ENCODE measurements around the gene CNTFR. TPM values are rescaled to one million over a fixed set of nuclear protein-coding genes. Genes with fewer than 3 reads are reported as not detected.

The CNTFR gene
- total RNA-seq, 1 donor from 2014 or later = 7.4 TPM

DNA sequence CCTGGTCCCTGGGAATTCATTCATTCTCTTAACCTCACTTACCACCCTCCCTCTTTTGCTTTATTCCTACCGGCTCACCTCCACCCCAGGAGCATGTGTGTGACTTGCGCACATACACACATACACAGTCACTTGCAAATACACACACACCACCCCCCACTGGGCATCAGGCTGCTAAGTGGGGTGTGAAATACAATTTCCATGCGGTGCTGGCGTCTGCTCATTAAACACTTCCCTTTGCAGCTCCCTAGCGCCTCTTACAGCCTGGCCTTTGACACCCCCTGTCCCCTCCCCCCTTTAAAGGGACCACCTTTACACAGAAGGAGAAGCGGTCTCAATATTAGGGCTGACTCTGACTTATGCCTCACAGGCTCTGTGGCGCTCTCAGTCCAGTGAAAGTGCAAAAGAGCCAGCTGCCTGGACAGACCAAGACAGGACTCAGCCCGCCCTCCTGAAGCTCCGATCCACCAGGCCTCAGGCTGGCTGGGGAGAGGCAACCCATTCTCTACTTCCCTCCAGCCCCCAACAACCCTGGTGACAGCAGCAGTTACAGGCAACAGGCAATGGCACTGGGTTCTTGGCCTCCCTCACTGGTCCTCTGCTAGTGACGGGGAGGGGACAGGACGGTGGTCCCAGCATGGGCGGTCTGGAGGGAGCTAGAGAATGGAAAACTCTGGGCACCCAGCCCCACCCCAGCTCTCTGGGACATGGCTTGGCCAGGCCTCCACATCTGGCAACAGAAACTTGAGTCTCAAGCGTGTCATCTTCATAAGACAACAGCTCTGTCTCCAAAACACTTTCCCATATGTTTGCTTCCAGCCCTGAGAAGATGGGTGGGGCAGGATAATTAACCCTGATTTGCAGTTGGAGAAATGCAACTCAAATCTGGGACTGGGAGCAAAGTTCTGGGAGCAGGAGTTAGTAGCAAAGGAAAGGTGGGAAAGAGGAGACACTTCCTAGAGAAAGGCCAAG lies 78.7 kb downstream of the CNTFR start:
- no peaks in the 10 kb centered on the region for H3K4me1 ChIP-seq (ENCODE audit: insufficient read depth, low read length)
- Mint-ChIP-seq H3K4me3 (ENCODE audit: unreplicated experiment) (no peak overlapping the region), H3K4me1 (ENCODE audit: low read depth, unreplicated experiment) (peaks cover 3% of the 10 kb centered on the region)

GRCh38 chr9:34508951-34509350 lies 80.6 kb downstream of the CNTFR start:
- Mint-ChIP-seq H3K27ac (ENCODE audit: unreplicated experiment) (no peak overlapping the region), H3K27me3 (ENCODE audit: low read depth, unreplicated experiment) (peaks cover 65% of the 10 kb centered on the region)
- H3K27me3 ChIP-seq (ENCODE audit: insufficient read depth, low read length) = peaks cover 16% of the 10 kb centered on the region

More for the DNA sequence above, 78.7 kb downstream of the CNTFR start:
- Histone ChIP-seq H3K36me3 (ENCODE audit: insufficient read depth, low read length) (no peaks in the 10 kb centered on the region), H3K4me3 (ENCODE audit: insufficient read depth, low read depth, low read length) (no peak overlapping the region), H3K79me2 (ENCODE audit: insufficient read depth, low read length) (no peaks in the 10 kb centered on the region), H3K9ac (ENCODE audit: low read length) (no peak overlapping the region), H3K4me2 (ENCODE audit: low read length) (no peak overlapping the region), H4K20me1 (ENCODE audit: insufficient read depth, low read length) (no peaks in the 10 kb centered on the region), H3K27me3 (ENCODE audit: insufficient read depth, low read length) (peaks cover 7% of the 10 kb centered on the region), H3K9me3 (ENCODE audit: insufficient read depth, low read depth, low read length) (no peaks in the 10 kb centered on the region), H2AFZ (ENCODE audit: low read depth, low read length) (no peak overlapping the region), H3K27ac (ENCODE audit: low read depth, low read length) (no peak overlapping the region)
- Mint-ChIP-seq H3K36me3 (ENCODE audit: low read depth, unreplicated experiment) (peaks cover 7% of the 10 kb centered on the region), H3K9me3 (ENCODE audit: unreplicated experiment) (peaks cover 3% of the 10 kb centered on the region), H3K27ac (ENCODE audit: unreplicated experiment) (no peak overlapping the region), H3K27me3 (ENCODE audit: low read depth, unreplicated experiment) (peaks cover 58% of the 10 kb centered on the region)
- FAIRE-seq (no peak), DNase-seq (ENCODE audit: low read depth) (no peak)
- TF ChIP-seq EZH2 (IDR thresholded peaks at IDR 0.05; ENCODE audit: insufficient read depth, low read length) = no peak
- TF ChIP-seq, protein P1, sequence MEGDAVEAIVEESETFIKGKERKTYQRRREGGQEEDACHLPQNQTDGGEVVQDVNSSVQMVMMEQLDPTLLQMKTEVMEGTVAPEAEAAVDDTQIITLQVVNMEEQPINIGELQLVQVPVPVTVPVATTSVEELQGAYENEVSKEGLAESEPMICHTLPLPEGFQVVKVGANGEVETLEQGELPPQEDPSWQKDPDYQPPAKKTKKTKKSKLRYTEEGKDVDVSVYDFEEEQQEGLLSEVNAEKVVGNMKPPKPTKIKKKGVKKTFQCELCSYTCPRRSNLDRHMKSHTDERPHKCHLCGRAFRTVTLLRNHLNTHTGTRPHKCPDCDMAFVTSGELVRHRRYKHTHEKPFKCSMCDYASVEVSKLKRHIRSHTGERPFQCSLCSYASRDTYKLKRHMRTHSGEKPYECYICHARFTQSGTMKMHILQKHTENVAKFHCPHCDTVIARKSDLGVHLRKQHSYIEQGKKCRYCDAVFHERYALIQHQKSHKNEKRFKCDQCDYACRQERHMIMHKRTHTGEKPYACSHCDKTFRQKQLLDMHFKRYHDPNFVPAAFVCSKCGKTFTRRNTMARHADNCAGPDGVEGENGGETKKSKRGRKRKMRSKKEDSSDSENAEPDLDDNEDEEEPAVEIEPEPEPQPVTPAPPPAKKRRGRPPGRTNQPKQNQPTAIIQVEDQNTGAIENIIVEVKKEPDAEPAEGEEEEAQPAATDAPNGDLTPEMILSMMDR (IDR thresholded peaks at IDR 0.05; ENCODE audit: insufficient read depth, low read depth, low read length) = no peak

More at GRCh38 chr9:34508951-34509350, 80.6 kb downstream of the CNTFR start:
- Histone ChIP-seq H3K79me2 (ENCODE audit: insufficient read depth, low read length) (no peaks in the 10 kb centered on the region), H4K20me1 (ENCODE audit: insufficient read depth, low read length) (no peaks in the 10 kb centered on the region), H2AFZ (ENCODE audit: low read depth, low read length) (no peak overlapping the region), H3K9ac (ENCODE audit: low read length) (no peak overlapping the region), H3K36me3 (ENCODE audit: insufficient read depth, low read length) (no peaks in the 10 kb centered on the region), H3K9me3 (ENCODE audit: insufficient read depth, low read depth, low read length) (no peaks in the 10 kb centered on the region), H3K4me1 (ENCODE audit: insufficient read depth, low read length) (no peaks in the 10 kb centered on the region), H3K27ac (ENCODE audit: low read depth, low read length) (no peak overlapping the region), H3K4me3 (ENCODE audit: insufficient read depth, low read depth, low read length) (no peak overlapping the region), H3K4me2 (ENCODE audit: low read length) (no peak overlapping the region)
- TF ChIP-seq, protein P1 (IDR thresholded peaks at IDR 0.05; ENCODE audit: insufficient read depth, low read depth, low read length) = no peak
- TF ChIP-seq EZH2 (IDR thresholded peaks at IDR 0.05; ENCODE audit: insufficient read depth, low read length) = no peak
- peaks cover 9% of the 10 kb centered on the region for H3K9me3 Mint-ChIP-seq (ENCODE audit: unreplicated experiment)
- peaks cover 3% of the 10 kb centered on the region for H3K4me1 Mint-ChIP-seq (ENCODE audit: low read depth, unreplicated experiment)
- DNase-seq (ENCODE audit: low read depth) (no peak), FAIRE-seq (no peak)
- peaks cover 7% of the 10 kb centered on the region for H3K36me3 Mint-ChIP-seq (ENCODE audit: low read depth, unreplicated experiment)
- no peak overlapping the region for H3K4me3 Mint-ChIP-seq (ENCODE audit: unreplicated experiment)

Data from astrocyte (in vitro differentiated cells and primary cell).